Measurements from ENCODE around the gene SDCCAG8. TPM values are rescaled to one million over a fixed set of nuclear protein-coding genes. Genes with fewer than 3 reads are reported as not detected.

Gene SDCCAG8
- total and polyA plus RNA-seq, 2 of the 8 experiments (the other 6 are each of a cell fraction or from before 2014, with no cell fraction given): 15.6 to 21.0 TPM

GRCh38 chr1:243501002-243501401 is 245.2 kb downstream of the SDCCAG8 start:
- Histone ChIP-seq H3K4me3 (ENCODE audit: extremely low read depth in 1 of 4, insufficient read depth in 2 of 4, low read depth in 3 of 4, low read length in 4 of 4) (no peak overlapping the region), H2BK120ac (replicated peaks; ENCODE audit: low read depth, low read length) (no peak overlapping the region), H3K23me2 (ENCODE audit: low read depth, low read length) (no peaks in the 10 kb centered on the region), H4K91ac (replicated peaks; ENCODE audit: insufficient read length, low read length) (no peak overlapping the region), H3K36me3 (ENCODE audit: control insufficient read depth in 2 of 4, insufficient read depth in 4 of 4, low read length in 3 of 4) (no peaks in the 10 kb centered on the region; a peak in 2 of 8 replicates), H2BK12ac (ENCODE audit: low read depth, low read length) (no peak overlapping the region), H2AK5ac (ENCODE audit: low read depth, low read length) (no peak overlapping the region), H3K56ac (replicated peaks; ENCODE audit: insufficient read length, low read depth, low read length) (no peak overlapping the region), H3K9me3 (ENCODE audit: insufficient read depth in 2 of 2, low read depth in 1 of 2, low read length in 1 of 2) (no peaks in the 10 kb centered on the region), H3K79me2 (ENCODE audit: control insufficient read depth in 1 of 2, insufficient read depth in 2 of 2, low read length in 2 of 2) (no peaks in the 10 kb centered on the region), H3K27ac (ENCODE audit: low read depth, low read length) (no peak overlapping the region), H3K4ac (replicated peaks; ENCODE audit: insufficient read length, low read depth, low read length) (no peak overlapping the region), H4K20me1 (replicated peaks in 1 of 2; ENCODE audit: control insufficient read depth in 1 of 2, insufficient read depth in 2 of 2, low read length in 2 of 2) (no peaks in the 10 kb centered on the region), H2BK15ac (ENCODE audit: low read length) (no peak overlapping the region), H3K4me2 (ENCODE audit: insufficient read depth in 1 of 2, low read depth in 2 of 2, low read length in 2 of 2) (no peak overlapping the region), H3K23ac (ENCODE audit: insufficient read length) (no peak overlapping the region), H2BK20ac (ENCODE audit: low read length) (no peak overlapping the region), H3K18ac (ENCODE audit: extremely low read depth, low read length) (no peak overlapping the region), H4K8ac (ENCODE audit: extremely low read depth, insufficient read depth, low read length) (no peak overlapping the region), H2AFZ (ENCODE audit: low read length) (no peak overlapping the region), H3K4me1 (replicated peaks in 1 of 4; ENCODE audit: control insufficient read depth in 3 of 4, insufficient read depth in 4 of 4, low read length in 3 of 4) (peaks cover 0 to 6% (median 5%) of the 10 kb centered on the region in 4 experiments; a peak in 5 of 7 replicates), H3K79me1 (ENCODE audit: low read depth, low read length) (no peaks in the 10 kb centered on the region), H4K5ac (ENCODE audit: insufficient read length, low read depth, low read length) (no peak overlapping the region), H3K9ac (replicated peaks in 1 of 4; ENCODE audit: extremely low read depth in 1 of 4, low read depth in 3 of 4, low read length in 3 of 4) (no peak overlapping the region), H3K27me3 (replicated peaks in 1 of 4; ENCODE audit: control insufficient read depth in 3 of 4, extremely low read depth in 1 of 4, insufficient read depth in 3 of 4, low read length in 3 of 4) (no peaks in the 10 kb centered on the region), H3K14ac (ENCODE audit: insufficient read length) (no peak overlapping the region), H2BK5ac (ENCODE audit: low read depth, low read length) (no peak overlapping the region)
- ChIA-PET POLR2A (ENCODE audit: partially characterized antibody) (no interaction called here), CTCF (ENCODE audit: partially characterized antibody) (interaction anchor here (1.5 to 2.9 kb wide), 2 partner anchors 10 to 17 kb away, joined by 3 to 7 read pairs; no protein-coding TSS in a partner anchor)
- DNase-seq (ENCODE audit: low read depth in 1 of 2, low spot score in 2 of 2) (no peak), FAIRE-seq (no peak)
- WGBS, 2 experiments (ENCODE audit: extremely low coverage in 1 of 2, insufficient coverage in 1 of 2, insufficient read length in 1 of 2, insufficient replicate concordance in 2 of 2, low coverage in 1 of 2, low lambda C conversion rate in 2 of 2, missing lambda C conversion rate in 1 of 2): 90% methylated on average over 5 of the region's 5 CpGs; no CpG with 5 or more reads in 1 of the 2 experiments
- no peak for TF ChIP-seq BCL11A (IDR thresholded peaks at IDR 0.05; ENCODE audit: low read depth in 2 of 2, low read length in 2 of 2)
- no peak for TF ChIP-seq USF2 (IDR thresholded peaks at IDR 0.05; ENCODE audit: low read length)
- no peak for TF ChIP-seq ZNF274 (IDR thresholded peaks at IDR 0.05; ENCODE audit: borderline replicate concordance, extremely low read depth, low read length)
- TF ChIP-seq RBBP5 (IDR thresholded peaks at IDR 0.05; ENCODE audit: borderline replicate concordance, low read depth, low read length): no peak

Data from H1 (cell line).